Measurements from ENCODE around the gene CCDC40.

DNA sequence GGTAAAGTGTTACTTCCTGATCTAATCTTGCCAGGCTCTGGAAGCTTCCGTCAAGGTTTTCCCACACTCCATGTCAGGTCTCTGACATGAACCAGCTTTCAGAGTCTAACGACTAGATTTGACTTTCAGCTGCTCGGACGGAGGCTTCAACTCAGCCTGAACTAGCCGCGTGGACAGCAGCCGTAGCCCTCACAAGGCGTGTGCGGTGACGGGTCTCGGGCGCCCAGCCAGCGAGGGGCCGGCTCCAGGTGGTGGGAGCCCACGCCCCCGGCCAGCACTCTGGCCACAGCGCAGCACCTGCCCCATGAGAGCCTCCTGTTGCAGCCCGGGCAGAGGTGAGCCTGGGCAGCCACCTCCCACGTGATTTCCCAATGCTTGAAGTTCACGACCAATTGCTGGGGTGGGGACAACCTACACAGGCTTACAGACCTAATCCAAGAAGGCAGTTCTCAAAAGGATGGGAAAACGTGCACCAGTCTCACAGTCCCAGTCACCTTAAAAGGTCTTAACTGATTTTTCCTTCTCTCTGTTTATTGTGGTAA lies 46.3 kb upstream of the CCDC40 start:
- TF ChIP-seq CTCF (IDR thresholded peaks at IDR 0.05) (no peak), POLR2A (IDR thresholded peaks at IDR 0.05) (no peak)

All from body of pancreas (tissue), 4 donors.